SK-N-SH treated with all-trans-retinoic acid at 6 μM for 48 hours (cell line): Measurements from ENCODE around the gene PCDH15.

Experiments
- ATAC-seq: fragments of 200-7000 bp; cut with Tn5 transposase; 3 replicates; pipeline ENCODE4 v1.9.1; 2020; ENCODE audit warnings: mild to moderate bottlenecking, moderate library complexity
- ARNTL ChIP-seq: fragments of 450-650 bp; formaldehyde crosslinking; IDR thresholded peaks from 2 replicates; pipeline ENCODE4 v1.5.0; 2020; ENCODE audit warnings: low read depth, mild to moderate bottlenecking, moderate library complexity, borderline replicate concordance
- BACH2 ChIP-seq: fragments of 250-450 bp; sonication (Bioruptor Pico); IDR thresholded peaks from 2 replicates; pipeline ENCODE4 v1.9.0; 2021; ENCODE audit warnings: mild to moderate bottlenecking, borderline replicate concordance
- CSDC2 ChIP-seq: fragments of 250-450 bp; sonication (Bioruptor Pico); IDR thresholded peaks from 2 replicates; pipeline ENCODE4 v1.5.0; 2020; ENCODE audit warnings: mild to moderate bottlenecking, moderate library complexity
- GLIS3 ChIP-seq: fragments of 250-450 bp; sonication (Bioruptor Pico); IDR thresholded peaks from 2 replicates; pipeline ENCODE4 v1.5.0; 2020; ENCODE audit warnings: mild to moderate bottlenecking, moderate library complexity
- ISL1 ChIP-seq: fragments of 250-450 bp; sonication (Bioruptor Pico); IDR thresholded peaks from 2 replicates; pipeline ENCODE4 v2.1.2; 2022; ENCODE audit warnings: mild to moderate bottlenecking, moderate library complexity
- OSR1 ChIP-seq: fragments of 250-450 bp; sonication (Bioruptor Pico); IDR thresholded peaks from 2 replicates; pipeline ENCODE4 v1.8.0; 2022; ENCODE audit warnings: moderate library complexity, mild to moderate bottlenecking, inconsistent platforms
- PPARA ChIP-seq: fragments of 250-450 bp; sonication (Bioruptor Pico); IDR thresholded peaks from 2 replicates; pipeline ENCODE4 v1.5.0; 2020; ENCODE audit warnings: mild to moderate bottlenecking, borderline replicate concordance
- RARB ChIP-seq: fragments of 250-450 bp; sonication (Bioruptor Pico); IDR thresholded peaks from 2 replicates; pipeline ENCODE4 v1.8.0; 2021; ENCODE audit warnings: mild to moderate bottlenecking, moderate library complexity
- SNAI2 ChIP-seq: fragments of 250-450 bp; sonication (Bioruptor Pico); IDR thresholded peaks from 2 replicates; pipeline ENCODE4 v1.5.0; 2020; ENCODE audit warnings: mild to moderate bottlenecking, moderate library complexity
- TCF4 ChIP-seq: fragments of 250-450 bp; sonication (Bioruptor Pico); IDR thresholded peaks from 2 replicates; pipeline ENCODE4 v1.8.0; 2021; ENCODE audit warnings: mild to moderate bottlenecking, moderate library complexity, borderline replicate concordance
- TOX ChIP-seq: fragments of 250-450 bp; sonication (Bioruptor Pico); IDR thresholded peaks from 2 replicates; pipeline ENCODE4 v1.8.0; 2021; ENCODE audit warnings: mild to moderate bottlenecking, moderate library complexity, borderline replicate concordance
- ZC3H10 ChIP-seq: fragments of 250-450 bp; sonication (Bioruptor Pico); IDR thresholded peaks from 2 replicates; pipeline ENCODE4 v1.5.1; 2021; ENCODE audit warnings: mild to moderate bottlenecking, moderate library complexity
- ZFP3 ChIP-seq: fragments of 250-450 bp; sonication (Bioruptor Pico); IDR thresholded peaks from 2 replicates; pipeline ENCODE4 v1.5.0; 2020; ENCODE audit warnings: mild to moderate bottlenecking, moderate library complexity
- ZNF565 ChIP-seq: fragments of 450-650 bp; formaldehyde crosslinking; conservative IDR thresholded peaks from 2 replicates; pipeline ENCODE4 v1.5.0; 2020; ENCODE audit warnings: low read depth, mild to moderate bottlenecking, moderate library complexity
- ZNF8 ChIP-seq: fragments of 450-650 bp; formaldehyde crosslinking; IDR thresholded peaks from 2 replicates; pipeline ENCODE4 v1.5.0; 2020; ENCODE audit warnings: mild to moderate bottlenecking, moderate library complexity
- TF ChIP-seq, protein P1 (sequence below): fragments of 250-450 bp; sonication (Bioruptor Pico); IDR thresholded peaks from 2 replicates; pipeline ENCODE4 v1.5.1; 2020; ENCODE audit warnings: low read depth, mild to moderate bottlenecking, moderate library complexity
- TF ChIP-seq, protein P2 (sequence below): fragments of 250-450 bp; sonication (Bioruptor Pico); IDR thresholded peaks from 2 replicates; pipeline ENCODE4 v1.8.0; 2021; ENCODE audit warnings: low read depth, mild to moderate bottlenecking, moderate library complexity, borderline replicate concordance
- TF ChIP-seq, protein P3 (sequence below): fragments of 250-450 bp; sonication (Bioruptor Pico); IDR thresholded peaks from 2 replicates; pipeline ENCODE4 v1.5.0; 2020; ENCODE audit warnings: mild to moderate bottlenecking, moderate library complexity
- TF ChIP-seq, protein P4 (sequence below): fragments of 250-450 bp; sonication (Bioruptor Pico); IDR thresholded peaks from 2 replicates; pipeline ENCODE4 v1.5.1; 2021; ENCODE audit warnings: mild to moderate bottlenecking, moderate library complexity

The PCDH15 gene

GRCh38 chr10:54656643-54657042 is 144.4 kb downstream of the PCDH15 start:
- ATAC-seq = no peak
- TF ChIP-seq ZFP3 = no peak
- no peak for TF ChIP-seq ZC3H10 (CRISPR knock-in tag)
- TF ChIP-seq, protein P1, sequence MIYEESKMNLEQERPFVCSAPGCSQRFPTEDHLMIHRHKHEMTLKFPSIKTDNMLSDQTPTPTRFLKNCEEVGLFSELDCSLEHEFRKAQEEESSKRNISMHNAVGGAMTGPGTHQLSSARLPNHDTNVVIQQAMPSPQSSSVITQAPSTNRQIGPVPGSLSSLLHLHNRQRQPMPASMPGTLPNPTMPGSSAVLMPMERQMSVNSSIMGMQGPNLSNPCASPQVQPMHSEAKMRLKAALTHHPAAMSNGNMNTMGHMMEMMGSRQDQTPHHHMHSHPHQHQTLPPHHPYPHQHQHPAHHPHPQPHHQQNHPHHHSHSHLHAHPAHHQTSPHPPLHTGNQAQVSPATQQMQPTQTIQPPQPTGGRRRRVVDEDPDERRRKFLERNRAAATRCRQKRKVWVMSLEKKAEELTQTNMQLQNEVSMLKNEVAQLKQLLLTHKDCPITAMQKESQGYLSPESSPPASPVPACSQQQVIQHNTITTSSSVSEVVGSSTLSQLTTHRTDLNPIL = no peak
- no peak for TF ChIP-seq TCF4 (CRISPR knock-in tag)
- TF ChIP-seq ARNTL (CRISPR knock-in tag) = no peak
- no peak for TF ChIP-seq ZNF565 (CRISPR knock-in tag)
- TF ChIP-seq BACH2 (CRISPR knock-in tag) = no peak
- TF ChIP-seq OSR1 (CRISPR knock-in tag) = no peak
- TF ChIP-seq PPARA (CRISPR knock-in tag) = no peak
- TF ChIP-seq, protein P2, sequence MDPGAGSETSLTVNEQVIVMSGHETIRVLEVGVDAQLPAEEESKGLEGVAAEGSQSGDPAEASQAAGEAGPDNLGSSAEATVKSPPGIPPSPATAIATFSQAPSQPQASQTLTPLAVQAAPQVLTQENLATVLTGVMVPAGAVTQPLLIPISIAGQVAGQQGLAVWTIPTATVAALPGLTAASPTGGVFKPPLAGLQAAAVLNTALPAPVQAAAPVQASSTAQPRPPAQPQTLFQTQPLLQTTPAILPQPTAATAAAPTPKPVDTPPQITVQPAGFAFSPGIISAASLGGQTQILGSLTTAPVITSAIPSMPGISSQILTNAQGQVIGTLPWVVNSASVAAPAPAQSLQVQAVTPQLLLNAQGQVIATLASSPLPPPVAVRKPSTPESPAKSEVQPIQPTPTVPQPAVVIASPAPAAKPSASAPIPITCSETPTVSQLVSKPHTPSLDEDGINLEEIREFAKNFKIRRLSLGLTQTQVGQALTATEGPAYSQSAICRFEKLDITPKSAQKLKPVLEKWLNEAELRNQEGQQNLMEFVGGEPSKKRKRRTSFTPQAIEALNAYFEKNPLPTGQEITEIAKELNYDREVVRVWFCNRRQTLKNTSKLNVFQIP = no peak
- no peak for TF ChIP-seq CSDC2
- TF ChIP-seq, protein P3, sequence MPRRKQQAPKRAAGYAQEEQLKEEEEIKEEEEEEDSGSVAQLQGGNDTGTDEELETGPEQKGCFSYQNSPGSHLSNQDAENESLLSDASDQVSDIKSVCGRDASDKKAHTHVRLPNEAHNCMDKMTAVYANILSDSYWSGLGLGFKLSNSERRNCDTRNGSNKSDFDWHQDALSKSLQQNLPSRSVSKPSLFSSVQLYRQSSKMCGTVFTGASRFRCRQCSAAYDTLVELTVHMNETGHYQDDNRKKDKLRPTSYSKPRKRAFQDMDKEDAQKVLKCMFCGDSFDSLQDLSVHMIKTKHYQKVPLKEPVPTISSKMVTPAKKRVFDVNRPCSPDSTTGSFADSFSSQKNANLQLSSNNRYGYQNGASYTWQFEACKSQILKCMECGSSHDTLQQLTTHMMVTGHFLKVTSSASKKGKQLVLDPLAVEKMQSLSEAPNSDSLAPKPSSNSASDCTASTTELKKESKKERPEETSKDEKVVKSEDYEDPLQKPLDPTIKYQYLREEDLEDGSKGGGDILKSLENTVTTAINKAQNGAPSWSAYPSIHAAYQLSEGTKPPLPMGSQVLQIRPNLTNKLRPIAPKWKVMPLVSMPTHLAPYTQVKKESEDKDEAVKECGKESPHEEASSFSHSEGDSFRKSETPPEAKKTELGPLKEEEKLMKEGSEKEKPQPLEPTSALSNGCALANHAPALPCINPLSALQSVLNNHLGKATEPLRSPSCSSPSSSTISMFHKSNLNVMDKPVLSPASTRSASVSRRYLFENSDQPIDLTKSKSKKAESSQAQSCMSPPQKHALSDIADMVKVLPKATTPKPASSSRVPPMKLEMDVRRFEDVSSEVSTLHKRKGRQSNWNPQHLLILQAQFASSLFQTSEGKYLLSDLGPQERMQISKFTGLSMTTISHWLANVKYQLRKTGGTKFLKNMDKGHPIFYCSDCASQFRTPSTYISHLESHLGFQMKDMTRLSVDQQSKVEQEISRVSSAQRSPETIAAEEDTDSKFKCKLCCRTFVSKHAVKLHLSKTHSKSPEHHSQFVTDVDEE (CRISPR knock-in tag) = no peak
- TF ChIP-seq ISL1 (CRISPR knock-in tag) = no peak
- TF ChIP-seq ZNF8 (CRISPR knock-in tag) = no peak
- no peak for TF ChIP-seq GLIS3 (CRISPR knock-in tag)
- TF ChIP-seq RARB (CRISPR knock-in tag) = no peak
- no peak for TF ChIP-seq TOX

GRCh38 chr10:54653518-54653917 is 147.5 kb downstream of the PCDH15 start:
- no peak for ATAC-seq
- TF ChIP-seq SNAI2 (CRISPR knock-in tag) = no peak
- TF ChIP-seq, protein P4, sequence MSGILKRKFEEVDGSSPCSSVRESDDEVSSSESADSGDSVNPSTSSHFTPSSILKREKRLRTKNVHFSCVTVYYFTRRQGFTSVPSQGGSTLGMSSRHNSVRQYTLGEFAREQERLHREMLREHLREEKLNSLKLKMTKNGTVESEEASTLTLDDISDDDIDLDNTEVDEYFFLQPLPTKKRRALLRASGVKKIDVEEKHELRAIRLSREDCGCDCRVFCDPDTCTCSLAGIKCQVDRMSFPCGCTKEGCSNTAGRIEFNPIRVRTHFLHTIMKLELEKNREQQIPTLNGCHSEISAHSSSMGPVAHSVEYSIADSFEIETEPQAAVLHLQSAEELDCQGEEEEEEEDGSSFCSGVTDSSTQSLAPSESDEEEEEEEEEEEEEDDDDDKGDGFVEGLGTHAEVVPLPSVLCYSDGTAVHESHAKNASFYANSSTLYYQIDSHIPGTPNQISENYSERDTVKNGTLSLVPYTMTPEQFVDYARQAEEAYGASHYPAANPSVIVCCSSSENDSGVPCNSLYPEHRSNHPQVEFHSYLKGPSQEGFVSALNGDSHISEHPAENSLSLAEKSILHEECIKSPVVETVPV (CRISPR knock-in tag) = no peak
- TF ChIP-seq ISL1 (CRISPR knock-in tag) = no peak
- no peak for TF ChIP-seq OSR1 (CRISPR knock-in tag)
- TF ChIP-seq ZFP3 = no peak
- no peak for TF ChIP-seq GLIS3 (CRISPR knock-in tag)
- no peak for TF ChIP-seq TCF4 (CRISPR knock-in tag)

- ATAC-seq = no peak
- no peak for TF ChIP-seq ARNTL (CRISPR knock-in tag)
- no peak for TF ChIP-seq SNAI2 (CRISPR knock-in tag)
- TF ChIP-seq, protein P4 (CRISPR knock-in tag) = no peak
These were observed 150.5 kb downstream of the PCDH15 start for GRCh38 chr10:54650547-54650946.

DNA sequence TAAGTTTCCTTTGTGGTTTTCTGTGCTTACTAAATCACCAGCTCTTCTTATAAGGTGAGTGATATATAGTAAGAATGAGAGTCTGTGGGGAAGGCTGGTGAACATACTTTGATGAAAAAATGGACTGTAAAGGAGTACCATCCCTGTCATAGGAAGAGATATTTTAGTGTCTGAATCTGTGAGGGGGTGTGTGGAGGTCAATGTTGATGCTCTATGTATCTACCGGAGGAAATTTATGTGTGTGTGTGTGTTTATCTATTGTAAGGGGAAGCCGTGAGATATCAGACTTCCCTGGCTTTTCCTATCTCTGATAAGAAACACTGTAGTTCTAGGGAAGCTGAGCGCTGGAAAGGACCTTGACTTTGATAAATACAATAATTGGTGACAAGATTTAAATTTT is 179.0 kb downstream of the PCDH15 start:
- TF ChIP-seq ZNF565 (CRISPR knock-in tag) (no peak), PPARA (CRISPR knock-in tag) (no peak), TOX (no peak)
- no peak for ATAC-seq
